ENCODE data around the gene PAX5. TPM values are rescaled to one million over a fixed set of nuclear protein-coding genes. Genes with fewer than 3 reads are reported as not detected.

The PAX5 gene
- polyA plus RNA-seq, 1 donor from 2014 or later, result not detected

- H3K9me2 ChIP-seq (ENCODE audit: insufficient read depth, low read length), result no peaks in the 10 kb centered on the region
- H3K27me3 ChIP-seq (ENCODE audit: insufficient read depth, low read depth, low read length), result peaks cover 69% of the 10 kb centered on the region
- no peak overlapping the region for H2AFZ ChIP-seq (ENCODE audit: low read depth, low read length)
- H3K9me3 ChIP-seq (ENCODE audit: low read length), result no peaks in the 10 kb centered on the region
- H3K79me2 ChIP-seq (replicated peaks; ENCODE audit: insufficient read depth, low read length), result no peaks in the 10 kb centered on the region
- H3K4me3 ChIP-seq (ENCODE audit: low read length), result no peak overlapping the region
- no peaks in the 10 kb centered on the region for H3K36me3 ChIP-seq (ENCODE audit: insufficient read depth, low read length)
- H4K20me1 ChIP-seq (ENCODE audit: insufficient read depth), result no peaks in the 10 kb centered on the region
- no peak overlapping the region for H3K4me2 ChIP-seq (ENCODE audit: low read length)
- H3K27ac ChIP-seq (ENCODE audit: low read length), result no peak overlapping the region
- no peak for TF ChIP-seq CTCF (IDR thresholded peaks at IDR 0.05; ENCODE audit: poor library complexity, severe bottlenecking)
- TF ChIP-seq POLR2AphosphoS5 (IDR thresholded peaks at IDR 0.05), result no peak
- H3F3A ChIP-seq (ENCODE audit: insufficient read depth, low read length, poor library complexity, severe bottlenecking), result no peaks in the 10 kb centered on the region
- no peak overlapping the region for H3K9ac ChIP-seq (ENCODE audit: low read length)
Observed at GRCh38 chr9:37040508-37041127, 6.5 kb upstream of the PAX5 start.

GRCh38 chr9:37038943-37039464, 4.9 kb upstream of the PAX5 start:
- Histone ChIP-seq H3K4me3 (ENCODE audit: low read length) (no peak overlapping the region), H3K9ac (ENCODE audit: low read length) (no peak overlapping the region), H3K9me2 (ENCODE audit: insufficient read depth, low read length) (no peaks in the 10 kb centered on the region), H3K79me2 (replicated peaks; ENCODE audit: insufficient read depth, low read length) (no peaks in the 10 kb centered on the region), H3K36me3 (ENCODE audit: insufficient read depth, low read length) (no peaks in the 10 kb centered on the region), H3K27me3 (ENCODE audit: insufficient read depth, low read depth, low read length) (peaks cover 82% of the 10 kb centered on the region), H2AFZ (ENCODE audit: low read depth, low read length) (no peak overlapping the region), H3K9me3 (ENCODE audit: low read length) (no peaks in the 10 kb centered on the region), H3F3A (ENCODE audit: insufficient read depth, low read length, poor library complexity, severe bottlenecking) (no peaks in the 10 kb centered on the region), H4K20me1 (ENCODE audit: insufficient read depth) (no peaks in the 10 kb centered on the region), H3K27ac (ENCODE audit: low read length) (no peak overlapping the region), H3K4me2 (ENCODE audit: low read length) (no peak overlapping the region)
- TF ChIP-seq EP300 (conservative IDR thresholded peaks at IDR 0.05; ENCODE audit: poor library complexity, severe bottlenecking), result no peak
- TF ChIP-seq POLR2AphosphoS5 (IDR thresholded peaks at IDR 0.05), result peak; percentile 55
- TF ChIP-seq CTCF (IDR thresholded peaks at IDR 0.05; ENCODE audit: poor library complexity, severe bottlenecking), result no peak
- no peak for TF ChIP-seq REST (IDR thresholded peaks at IDR 0.05; ENCODE audit: borderline replicate concordance)
- TF ChIP-seq MXI1 (conservative IDR thresholded peaks at IDR 0.05; ENCODE audit: poor library complexity, severe bottlenecking), result no peak
